HCT116 (cell line): ENCODE measurements around the gene IFRD2.

ENCODE experiments used
- EGR1 ChIP-seq: IDR thresholded peaks from 2 replicates; pipeline ENCODE4 v1.6.1; 2012; ENCODE audit warnings: low read depth
- ELF1 ChIP-seq: IDR thresholded peaks from 2 replicates; pipeline ENCODE4 v1.6.1; 2012; ENCODE audit warnings: low read depth, borderline replicate concordance
- FOSL1 ChIP-seq: IDR thresholded peaks from 2 replicates; pipeline ENCODE4 v1.6.1; 2012; ENCODE audit warnings: low read depth
- RAD21 ChIP-seq: IDR thresholded peaks from 2 replicates; pipeline ENCODE4 v1.6.1; 2012; ENCODE audit warnings: low read depth, mild to moderate bottlenecking
- SIN3A ChIP-seq: IDR thresholded peaks from 2 replicates; pipeline ENCODE4 v1.6.1; 2012; ENCODE audit warnings: low read depth
- ZFX ChIP-seq: fragments of 450-650 bp; IDR thresholded peaks from 2 replicates; pipeline ENCODE4 v1.6.1; 2017
- TF ChIP-seq, protein P1 (sequence below), 3 experiments: fragments of 200-600 bp in 1 of 3; sonication (generic) in 1 of 3; IDR thresholded peaks in 2 of 3; conservative IDR thresholded peaks in 1 of 3; 2 replicates each; pipeline ENCODE4 v1.5.1; 2012 to 2017; ENCODE audit warnings: low read depth in 2 of 3, low read length in 2 of 3, antibody characterized with exemption in 1 of 3, borderline replicate concordance in 1 of 3, control low read depth in 1 of 3, mild to moderate bottlenecking in 1 of 3, mixed read lengths in 1 of 3, mixed run types in 1 of 3, moderate library complexity in 1 of 3; ENCODE audit not compliant: insufficient read depth in 1 of 3
- TF ChIP-seq, protein P2 (sequence below): IDR thresholded peaks from 2 replicates; pipeline ENCODE4 v1.6.1; 2012
- TF ChIP-seq, protein P3 (sequence below): IDR thresholded peaks from 2 replicates; pipeline ENCODE4 v1.6.1; 2012

DNA sequence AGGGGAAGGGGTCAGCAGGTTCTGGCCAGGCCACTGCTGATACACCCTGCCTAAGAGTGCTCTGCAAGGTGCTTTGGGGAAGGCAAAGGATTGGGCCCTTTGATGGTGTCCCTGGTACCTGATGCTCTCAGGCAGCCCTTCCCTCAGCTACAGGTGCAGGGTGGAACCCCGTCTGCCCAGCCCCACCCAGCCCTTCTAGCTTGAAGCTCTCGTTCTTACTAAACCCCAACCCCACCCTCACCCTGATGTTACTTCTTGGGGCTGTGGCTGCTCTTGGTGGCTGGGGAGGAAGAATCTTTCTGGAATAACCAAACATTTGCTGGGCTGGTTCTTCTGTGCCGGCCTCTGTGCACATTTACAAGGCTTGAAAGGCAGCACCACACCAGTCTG, 49.9 kb downstream of the IFRD2 start:
- TF ChIP-seq, protein P1, sequence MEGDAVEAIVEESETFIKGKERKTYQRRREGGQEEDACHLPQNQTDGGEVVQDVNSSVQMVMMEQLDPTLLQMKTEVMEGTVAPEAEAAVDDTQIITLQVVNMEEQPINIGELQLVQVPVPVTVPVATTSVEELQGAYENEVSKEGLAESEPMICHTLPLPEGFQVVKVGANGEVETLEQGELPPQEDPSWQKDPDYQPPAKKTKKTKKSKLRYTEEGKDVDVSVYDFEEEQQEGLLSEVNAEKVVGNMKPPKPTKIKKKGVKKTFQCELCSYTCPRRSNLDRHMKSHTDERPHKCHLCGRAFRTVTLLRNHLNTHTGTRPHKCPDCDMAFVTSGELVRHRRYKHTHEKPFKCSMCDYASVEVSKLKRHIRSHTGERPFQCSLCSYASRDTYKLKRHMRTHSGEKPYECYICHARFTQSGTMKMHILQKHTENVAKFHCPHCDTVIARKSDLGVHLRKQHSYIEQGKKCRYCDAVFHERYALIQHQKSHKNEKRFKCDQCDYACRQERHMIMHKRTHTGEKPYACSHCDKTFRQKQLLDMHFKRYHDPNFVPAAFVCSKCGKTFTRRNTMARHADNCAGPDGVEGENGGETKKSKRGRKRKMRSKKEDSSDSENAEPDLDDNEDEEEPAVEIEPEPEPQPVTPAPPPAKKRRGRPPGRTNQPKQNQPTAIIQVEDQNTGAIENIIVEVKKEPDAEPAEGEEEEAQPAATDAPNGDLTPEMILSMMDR (IDR thresholded peaks at IDR 0.05 in 2 of 3, conservative IDR thresholded peaks at IDR 0.05 in 1 of 3; ENCODE audit: borderline replicate concordance in 1 of 3, insufficient read depth in 1 of 3, low read depth in 2 of 3, low read length in 2 of 3), result no peak
- TF ChIP-seq, protein P2, sequence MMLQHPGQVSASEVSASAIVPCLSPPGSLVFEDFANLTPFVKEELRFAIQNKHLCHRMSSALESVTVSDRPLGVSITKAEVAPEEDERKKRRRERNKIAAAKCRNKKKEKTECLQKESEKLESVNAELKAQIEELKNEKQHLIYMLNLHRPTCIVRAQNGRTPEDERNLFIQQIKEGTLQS, result no peak
- no peak for TF ChIP-seq SIN3A
- TF ChIP-seq RAD21, result no peak
- TF ChIP-seq EGR1, result no peak
- no peak for TF ChIP-seq ZFX
- no peak for TF ChIP-seq FOSL1
- TF ChIP-seq ELF1, result no peak
- TF ChIP-seq, protein P3, sequence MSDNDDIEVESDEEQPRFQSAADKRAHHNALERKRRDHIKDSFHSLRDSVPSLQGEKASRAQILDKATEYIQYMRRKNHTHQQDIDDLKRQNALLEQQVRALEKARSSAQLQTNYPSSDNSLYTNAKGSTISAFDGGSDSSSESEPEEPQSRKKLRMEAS, result no peak
